Adrenal gland (tissue), 12 donors: ENCODE data around the gene ZSCAN18. TPM values are rescaled to one million over a fixed set of nuclear protein-coding genes. Genes with fewer than 3 reads are reported as not detected.

Source experiments
- DNase-seq, 7 donors: peaks; one replicate each; pipeline ENCODE4 v3.0.0-alpha.2; 2019 to 2020
- H3K27ac ChIP-seq, 5 donors: fragments of 200-600 bp; sonication (generic) in 4 of 5; 1 replicate in 3 of 5; 2 replicates in 2 of 5; pipeline versions ENCODE4 v1.5.1 to v1.8.0; 2016 to 2020; ENCODE audit warnings: mild to moderate bottlenecking in 1 of 5
- H3K27me3 ChIP-seq: fragments of 200-600 bp; 2 replicates; pipeline ENCODE4 v1.8.0; 2021
- H3K36me3 ChIP-seq, 2 donors: fragments of 200-600 bp; replicated peaks in 1 of 2; 1 replicate in 1 of 2; 2 replicates in 1 of 2; pipeline versions ENCODE4 v1.5.1 to v1.8.0; 2018 to 2022
- H3K4me1 ChIP-seq, 2 donors: fragments of 200-600 bp; replicated peaks in 1 of 2; 1 replicate in 1 of 2; 2 replicates in 1 of 2; pipeline versions ENCODE4 v1.5.1 to v1.8.0; 2018 to 2021
- H3K4me3 ChIP-seq, 4 donors: fragments of 200-600 bp; sonication (generic) in 3 of 4; one replicate each; pipeline ENCODE4 v1.5.1; 2016 to 2018
- H3K9me3 ChIP-seq, 3 donors: fragments of 200-600 bp; sonication (generic) in 1 of 3; replicated peaks in 1 of 3; 1 replicate in 2 of 3; 2 replicates in 1 of 3; pipeline versions ENCODE4 v1.5.1 to v1.8.0; 2016 to 2021
- CTCF ChIP-seq, 6 experiments: fragments of 450-650 bp in 4 of 6; fragments of 200-600 bp in 2 of 6; sonication (generic) in 1 of 6; IDR thresholded peaks; 1 replicate in 5 of 6; 2 replicates in 1 of 6; pipeline versions ENCODE4 v1.5.1 to v1.8.0; 2016 to 2021; ENCODE audit warnings: antibody characterized with exemption in 6 of 6, mild to moderate bottlenecking in 2 of 6, moderate library complexity in 1 of 6
- POLR2A ChIP-seq, 2 donors: fragments of 450-650 bp; IDR thresholded peaks; one replicate each; pipeline ENCODE4 v1.6.1; 2017; ENCODE audit warnings: antibody characterized with exemption in 2 of 2, mild to moderate bottlenecking in 2 of 2, moderate library complexity in 1 of 2
- WGBS, 4 donors: extraction: QIAGEN DNeasy Blood & Tissue Kit in 2 of 4; methylation state at CpG; one replicate each; pipeline versions ENCODE4 v1.1.5 to v1.1.7; 2013 to 2017; 5-methylcytosine and 5-hydroxymethylcytosine counted together
- intact Hi-C, 2 donors: fragments of 100-400 bp; cut with DNase I; formaldehyde crosslinking; loops; one replicate each; pipeline versions ENCODE4 v1.14.1 to v1.15.0; 2022 to 2023
- polyA plus RNA-seq, 3 donors: library from polyadenylated mRNA; stranded (reverse); fragments of 200-250 nt in 2 of 3; fragments of 350-450 nt in 1 of 3; fragmentation: Illumina TruSeq in 1 of 3; extraction: RNeasy Lipid Tissue Mini Kit (QIAGEN cat#74804) in 1 of 3; gene quantifications; one replicate each; pipeline ENCODE4 v1.2.3, GENCODE V29; 2013 to 2014
- total RNA-seq, 9 donors: library from RNA; depleted of rRNA in 4 of 9; stranded (reverse); fragments of >200 nt in 4 of 9; fragments of 120-200 nt in 1 of 9; fragmentation: NEBNext Ultra II Directional in 1 of 9; extraction: Animal tissue kit (Norgen Biotek cat#: 25700) in 1 of 9; gene quantifications; one replicate each; pipeline versions ENCODE4 v1.1.0 to v1.2.4, GENCODE V29; 2013 to 2023
- donor health status: healthy with polysubstance abuse.
- donor health status: Bipolar disorder and iron deficiency.
- donor health status: DM: yes; HTN: yes; CAD: no.
- donor health status: DM: no; HTN: no; CAD: no.
- donor health status: DM: no; HTN: no; CAD: no.
- donor health status: DM: yes; HTN: yes; CAD: no.

ZSCAN18 gene
- total and polyA plus RNA-seq, 12 donors = 18.7 to 81.2 (median 62.2) TPM

DNA sequence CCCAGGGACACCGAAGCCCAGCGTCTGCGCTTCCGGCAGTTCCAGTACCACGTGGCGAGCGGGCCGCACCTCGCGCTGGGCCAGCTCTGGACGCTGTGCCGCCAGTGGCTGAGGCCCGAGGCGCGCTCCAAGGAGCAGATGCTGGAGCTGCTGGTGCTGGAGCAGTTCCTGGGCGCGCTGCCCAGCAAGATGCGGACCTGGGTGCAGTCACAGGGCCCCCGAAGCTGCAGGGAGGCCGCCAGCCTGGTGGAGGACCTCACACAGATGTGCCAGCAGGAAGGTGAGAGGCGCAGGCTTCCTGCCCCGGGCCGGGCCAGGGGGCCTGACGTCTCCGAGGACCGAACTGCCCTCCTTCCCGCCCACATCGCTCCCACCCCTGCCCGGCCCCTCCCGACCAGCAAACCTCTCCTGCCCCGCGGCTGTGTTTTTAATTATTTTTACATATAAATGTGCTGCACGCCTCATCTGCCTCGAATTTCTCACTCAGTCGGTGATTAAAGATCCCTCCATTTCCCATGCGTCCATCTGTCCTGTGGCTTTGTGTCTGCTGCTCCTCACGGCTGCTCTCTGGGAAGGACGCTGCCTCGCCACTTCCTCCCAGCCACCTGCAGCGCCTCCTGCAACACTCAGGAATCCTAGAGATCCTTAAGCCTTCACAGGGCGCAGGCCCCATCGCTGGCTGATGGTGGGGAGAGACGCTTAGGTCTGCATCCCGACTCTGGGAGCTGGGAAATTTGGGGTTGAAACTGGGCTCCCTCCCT, 59.9 kb downstream of the ZSCAN18 start:
- no peak for TF ChIP-seq CTCF (IDR thresholded peaks at IDR 0.05)
- TF ChIP-seq POLR2A (IDR thresholded peaks at IDR 0.05) = no peak
- Histone ChIP-seq H3K36me3 (no peaks in the 10 kb centered on the region), H3K9me3 (peaks cover 0 to 5% (median 0%) of the 10 kb centered on the region in 3 donors), H3K4me3 (no peak overlapping the region), H3K27ac (no peak overlapping the region), H3K4me1 (no peaks in the 10 kb centered on the region), H3K27me3 (no peaks in the 10 kb centered on the region)
- intact Hi-C loops = no loop called here
- 9 to 22% (median 14%) methylated on average over 18 to 44 of the region's 44 CpGs for whole genome bisulfite sequencing, 4 donors
- peak in 1 of 7 donors; percentile 17 for DNase-seq

DNA sequence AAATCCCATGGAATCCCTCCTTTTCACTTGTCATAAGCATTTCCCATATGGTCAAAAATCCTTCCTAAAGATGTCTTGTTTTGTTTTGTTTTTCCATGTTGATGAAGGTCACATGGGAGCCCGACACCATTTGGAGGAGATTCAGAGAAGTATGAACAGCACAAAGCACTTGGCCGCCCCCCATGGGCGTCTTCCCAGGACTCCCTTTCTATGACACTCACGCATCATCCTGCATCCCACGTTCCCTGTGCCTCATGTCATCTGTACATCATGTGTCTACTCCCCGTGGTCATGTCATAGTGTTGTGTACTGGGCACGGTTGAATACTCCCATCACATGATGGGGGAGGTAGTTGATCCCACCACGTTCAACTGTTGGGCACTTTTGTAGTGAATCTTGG, 62.2 kb downstream of the ZSCAN18 start:
- no peaks in the 10 kb centered on the region for H3K27me3 ChIP-seq
- H3K4me1 ChIP-seq = no peaks in the 10 kb centered on the region
- TF ChIP-seq POLR2A (IDR thresholded peaks at IDR 0.05) (no peak), CTCF (IDR thresholded peaks at IDR 0.05) (no peak)
- intact Hi-C loops = no loop called here
- no peak overlapping the region for H3K4me3 ChIP-seq
- H3K36me3 ChIP-seq = no peaks in the 10 kb centered on the region
- 67 to 79% (median 75%) methylated on average over 8 of the region's 8 CpGs for WGBS, 4 donors
- DNase-seq = no peak
- no peaks in the 10 kb centered on the region for H3K9me3 ChIP-seq
- no peak overlapping the region for H3K27ac ChIP-seq

DNA sequence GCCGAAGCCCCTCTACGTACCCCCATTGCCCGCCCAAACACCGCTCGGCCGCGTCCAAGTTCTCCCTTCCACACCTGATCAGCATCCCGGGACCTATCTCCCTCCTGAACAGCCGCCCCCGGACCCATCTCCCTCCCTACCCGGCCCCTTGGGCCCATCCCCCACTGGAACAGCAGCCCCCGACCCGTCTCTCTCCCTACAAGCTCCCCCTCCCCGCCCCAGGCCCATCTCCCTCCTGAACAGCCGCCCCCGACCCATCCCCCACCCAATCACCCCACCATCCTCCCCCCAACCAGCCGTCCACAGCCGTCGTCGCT, 63.6 kb downstream of the ZSCAN18 start:
- Histone ChIP-seq H3K4me1 (no peaks in the 10 kb centered on the region), H3K9me3 (no peaks in the 10 kb centered on the region), H3K36me3 (no peaks in the 10 kb centered on the region), H3K4me3 (peak overlapping the region in 1 of 4 donors; percentile 48), H3K27me3 (no peaks in the 10 kb centered on the region), H3K27ac (no peak overlapping the region)
- intact Hi-C loops = no loop called here
- TF ChIP-seq CTCF (IDR thresholded peaks at IDR 0.05) = no peak
- TF ChIP-seq POLR2A (IDR thresholded peaks at IDR 0.05) = no peak
- no peak for DNase-seq
- 4 to 12% (median 5%) methylated on average over 12 to 20 of the region's 20 CpGs for WGBS, 4 donors

Other genes with a start within 250 kb of the ZSCAN18 start
- 10 to 100 TPM; 10.6 to 38.6 (median 22.2) TPM for gene ZNF587, start 248.4 kb downstream of the ZSCAN18 start, total RNA-seq
- 10 to 100 TPM in 2 of 3 donors, 1 to 10 TPM in 1; 6.2 to 72.0 (median 23.0) TPM for gene ZNF587, start 248.4 kb downstream of the ZSCAN18 start, polyA plus RNA-seq
- gene ZNF814, start 209.2 kb downstream of the ZSCAN18 start, total RNA-seq = 10 to 100 TPM in 8 of 9 donors, 1 to 10 TPM in 1; 8.1 to 37.6 (median 20.9) TPM
- 10 to 100 TPM; 20.6 to 24.3 (median 22.2) TPM for gene ZNF814, start 209.2 kb downstream of the ZSCAN18 start, polyA plus RNA-seq
- gene ZNF417, start 181.6 kb downstream of the ZSCAN18 start, total RNA-seq = 10 to 100 TPM in 7 of 9 donors, 1 to 10 TPM in 2; 5.8 to 20.8 (median 16.3) TPM
- gene ZNF417, start 181.6 kb downstream of the ZSCAN18 start, polyA plus RNA-seq = 1 to 10 TPM; 1.8 to 9.0 (median 6.8) TPM
- 1 to 10 TPM in 8 of 9 donors, under 1 TPM in 1; 0.42 to 9.0 (median 4.6) TPM for gene ZNF418, start 162.8 kb downstream of the ZSCAN18 start, total RNA-seq
- 1 to 10 TPM; 3.8 to 6.7 (median 4.5) TPM for gene ZNF418, start 162.8 kb downstream of the ZSCAN18 start, polyA plus RNA-seq
- 1 to 10 TPM; 2.4 to 6.6 (median 5.6) TPM for gene ZNF256, start 150.5 kb downstream of the ZSCAN18 start, total RNA-seq
- gene ZNF256, start 150.5 kb downstream of the ZSCAN18 start, polyA plus RNA-seq = 1 to 10 TPM; 3.5 to 4.9 (median 3.5) TPM
- gene C19orf18, start 123.7 kb downstream of the ZSCAN18 start, total RNA-seq = 1 to 10 TPM in 4 of 9 donors, under 1 TPM in 2, not detected in 3; 0.41 to 2.0 (median 1.1) TPM
- 10 to 100 TPM in 1 of 3 donors, 1 to 10 TPM in 2; 1.2 to 13.8 (median 4.1) TPM for gene C19orf18, start 123.7 kb downstream of the ZSCAN18 start, polyA plus RNA-seq
- gene ZNF606, start 95.4 kb downstream of the ZSCAN18 start, total RNA-seq = 10 to 100 TPM; 10.9 to 27.1 (median 20.9) TPM
- gene ZNF606, start 95.4 kb downstream of the ZSCAN18 start, polyA plus RNA-seq = 10 to 100 TPM in 1 of 3 donors, 1 to 10 TPM in 2; 5.9 to 13.3 (median 8.8) TPM
- gene ZSCAN1, start 64.2 kb downstream of the ZSCAN18 start, total RNA-seq = 1 to 10 TPM in 1 of 9 donors, under 1 TPM in 3, not detected in 5; 0.25 to 1.8 (median 0.76) TPM
- gene ZSCAN1, start 64.2 kb downstream of the ZSCAN18 start, polyA plus RNA-seq = 1 to 10 TPM in 2 of 3 donors, under 1 TPM in 1; 0.13 to 4.3 (median 1.8) TPM
- gene ZNF135, start 38.9 kb downstream of the ZSCAN18 start, total RNA-seq = 1 to 10 TPM; 1.2 to 6.5 (median 3.6) TPM
- gene ZNF135, start 38.9 kb downstream of the ZSCAN18 start, polyA plus RNA-seq = 10 to 100 TPM in 1 of 3 donors, 1 to 10 TPM in 2; 5.4 to 15.1 (median 6.9) TPM
- gene ZNF329, start 52.6 kb upstream of the ZSCAN18 start, total RNA-seq = 10 to 100 TPM in 5 of 9 donors, 1 to 10 TPM in 4; 7.4 to 19.5 (median 10.5) TPM
- gene ZNF329, start 52.6 kb upstream of the ZSCAN18 start, polyA plus RNA-seq = 10 to 100 TPM in 1 of 3 donors, 1 to 10 TPM in 2; 2.7 to 13.4 (median 3.5) TPM
- 10 to 100 TPM; 19.2 to 34.5 (median 23.0) TPM for gene ZNF274, start 84.8 kb upstream of the ZSCAN18 start, total RNA-seq
- gene ZNF274, start 84.8 kb upstream of the ZSCAN18 start, polyA plus RNA-seq = 10 to 100 TPM; 12.4 to 22.2 (median 14.4) TPM
- 100 to 1,000 TPM in 1 of 9 donors, 10 to 100 TPM in 8; 24.6 to 170 (median 31.4) TPM for gene ZNF544, start 130.7 kb upstream of the ZSCAN18 start, total RNA-seq
- gene ZNF544, start 130.7 kb upstream of the ZSCAN18 start, polyA plus RNA-seq = 10 to 100 TPM; 10.8 to 26.5 (median 24.9) TPM
- 1 to 10 TPM; 5.8 to 8.6 (median 6.7) TPM for gene ZNF8, start 180.7 kb upstream of the ZSCAN18 start, total RNA-seq
- 1 to 10 TPM; 1.6 to 2.6 (median 2.4) TPM for gene ZNF8, start 180.7 kb upstream of the ZSCAN18 start, polyA plus RNA-seq
- 10 to 100 TPM; 18.4 to 56.8 (median 31.4) TPM for gene ERVK3-1, start 207.1 kb upstream of the ZSCAN18 start, total RNA-seq
- 10 to 100 TPM; 36.3 to 70.5 (median 48.4) TPM for gene ERVK3-1, start 207.1 kb upstream of the ZSCAN18 start, polyA plus RNA-seq
- gene ZSCAN22, start 228.8 kb upstream of the ZSCAN18 start, total RNA-seq = 1 to 10 TPM; 1.8 to 4.8 (median 3.3) TPM
- gene ZSCAN22, start 228.8 kb upstream of the ZSCAN18 start, polyA plus RNA-seq = 1 to 10 TPM in 2 of 3 donors, under 1 TPM in 1; 0.98 to 3.1 (median 1.2) TPM